Glutamatergic neuron (in vitro differentiated cells): ENCODE results near the gene DHRS1. TPM values are rescaled to one million over a fixed set of nuclear protein-coding genes. Genes with fewer than 3 reads are reported as not detected.

ENCODE experiments used
- DNase-seq: peaks from one replicate; pipeline ENCODE4 v3.0.0; 2022
- H3K27ac Mint-ChIP-seq: one replicate; pipeline ENCODE4 v1.8.0; 2020; ENCODE audit warnings: mild to moderate bottlenecking, mixed read lengths, inconsistent platforms; ENCODE audit not compliant: unreplicated experiment
- H3K27me3 Mint-ChIP-seq: one replicate; pipeline ENCODE4 v1.8.0; 2020; ENCODE audit warnings: mild to moderate bottlenecking, moderate library complexity, mixed read lengths, inconsistent platforms; ENCODE audit not compliant: unreplicated experiment
- H3K36me3 Mint-ChIP-seq: one replicate; pipeline ENCODE4 v1.8.0; 2020; ENCODE audit warnings: mild to moderate bottlenecking, mixed read lengths, inconsistent platforms; ENCODE audit not compliant: unreplicated experiment
- H3K4me1 Mint-ChIP-seq: one replicate; pipeline ENCODE4 v1.8.0; 2020; ENCODE audit warnings: mild to moderate bottlenecking, low read depth, mixed read lengths, inconsistent platforms; ENCODE audit not compliant: unreplicated experiment
- H3K4me3 Mint-ChIP-seq: one replicate; pipeline ENCODE4 v1.8.0; 2020; ENCODE audit warnings: mild to moderate bottlenecking, mixed read lengths, inconsistent platforms; ENCODE audit not compliant: unreplicated experiment
- H3K9me3 Mint-ChIP-seq: one replicate; pipeline ENCODE4 v1.8.0; 2020; ENCODE audit warnings: mild to moderate bottlenecking, moderate library complexity, mixed read lengths, inconsistent platforms; ENCODE audit not compliant: unreplicated experiment
- total RNA-seq: library from RNA; stranded (reverse); fragmentation: NEBNext Ultra II Directional; extraction: Animal tissue kit (Norgen Biotek cat#: 25700); gene quantifications from one replicate; pipeline ENCODE4 v1.2.1, GENCODE V29; 2021; ENCODE audit not compliant: unreplicated experiment
- TF ChIP-seq, protein P1 (sequence below): fragments of 200-600 bp; sonication (generic); IDR thresholded peaks from one replicate; pipeline ENCODE4 v1.5.0; 2021; ENCODE audit not compliant: partially characterized antibody, unreplicated experiment

The DHRS1 gene
- total RNA-seq, 1 donor from 2014 or later, result 25.1 TPM

GRCh38 chr14:24309538-24310264 is 10.1 kb upstream of the DHRS1 start, which contains the start of gene LTB4R2:
TSS of gene LTB4R2 (plus strand) at chr14:24310140. CDS start at chr14:24310665, 525 bp downstream.
- TF ChIP-seq, protein P1, sequence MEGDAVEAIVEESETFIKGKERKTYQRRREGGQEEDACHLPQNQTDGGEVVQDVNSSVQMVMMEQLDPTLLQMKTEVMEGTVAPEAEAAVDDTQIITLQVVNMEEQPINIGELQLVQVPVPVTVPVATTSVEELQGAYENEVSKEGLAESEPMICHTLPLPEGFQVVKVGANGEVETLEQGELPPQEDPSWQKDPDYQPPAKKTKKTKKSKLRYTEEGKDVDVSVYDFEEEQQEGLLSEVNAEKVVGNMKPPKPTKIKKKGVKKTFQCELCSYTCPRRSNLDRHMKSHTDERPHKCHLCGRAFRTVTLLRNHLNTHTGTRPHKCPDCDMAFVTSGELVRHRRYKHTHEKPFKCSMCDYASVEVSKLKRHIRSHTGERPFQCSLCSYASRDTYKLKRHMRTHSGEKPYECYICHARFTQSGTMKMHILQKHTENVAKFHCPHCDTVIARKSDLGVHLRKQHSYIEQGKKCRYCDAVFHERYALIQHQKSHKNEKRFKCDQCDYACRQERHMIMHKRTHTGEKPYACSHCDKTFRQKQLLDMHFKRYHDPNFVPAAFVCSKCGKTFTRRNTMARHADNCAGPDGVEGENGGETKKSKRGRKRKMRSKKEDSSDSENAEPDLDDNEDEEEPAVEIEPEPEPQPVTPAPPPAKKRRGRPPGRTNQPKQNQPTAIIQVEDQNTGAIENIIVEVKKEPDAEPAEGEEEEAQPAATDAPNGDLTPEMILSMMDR, result no peak
- no peak for DNase-seq
- peak within 1 kb of the TSS; percentile 73 for H3K4me3 Mint-ChIP-seq
- H3K27ac Mint-ChIP-seq, result peak within 1 kb of the TSS; percentile 48
- H3K27me3 Mint-ChIP-seq, result peaks cover 14% of the 10 kb centered on the region
- peaks cover 4% of the 10 kb centered on the region for H3K9me3 Mint-ChIP-seq
- no peaks in the 10 kb centered on the region for H3K36me3 Mint-ChIP-seq
- peaks cover 2% of the 10 kb centered on the region for H3K4me1 Mint-ChIP-seq

- Mint-ChIP-seq H3K36me3 (no peaks in the 10 kb centered on the region), H3K27me3 (peaks cover 12% of the 10 kb centered on the region), H3K27ac (no peak overlapping the region), H3K9me3 (peaks cover 4% of the 10 kb centered on the region), H3K4me3 (no peak overlapping the region), H3K4me1 (peaks cover 2% of the 10 kb centered on the region)
- DNase-seq, result no peak
- TF ChIP-seq, protein P1, result no peak
These were observed 9.0 kb upstream of the DHRS1 start for GRCh38 chr14:24308342-24309124.

GRCh38 chr14:24307575-24308341 is 8.2 kb upstream of the DHRS1 start, which contains the start of gene CIDEB:
TSS of gene CIDEB (minus strand) at chr14:24307977. CDS start at chr14:24307858, 119 bp downstream.
- no peak within 1 kb of the TSS for H3K4me3 Mint-ChIP-seq
- H3K36me3 Mint-ChIP-seq, result no peaks in the 10 kb centered on the region
- H3K9me3 Mint-ChIP-seq, result peaks cover 4% of the 10 kb centered on the region
- peaks cover 12% of the 10 kb centered on the region for H3K27me3 Mint-ChIP-seq
- H3K4me1 Mint-ChIP-seq, result peaks cover 2% of the 10 kb centered on the region
- TF ChIP-seq, protein P1, result peak; percentile 83
- H3K27ac Mint-ChIP-seq, result no peak within 1 kb of the TSS
- peak; percentile 71 for DNase-seq

- TF ChIP-seq, protein P1, result no peak
- peaks cover 2% of the 10 kb centered on the region for H3K9me3 Mint-ChIP-seq
- no peak overlapping the region for H3K4me3 Mint-ChIP-seq
- H3K27me3 Mint-ChIP-seq, result peaks cover 12% of the 10 kb centered on the region
- no peak overlapping the region for H3K27ac Mint-ChIP-seq
- DNase-seq, result no peak
- peaks cover 2% of the 10 kb centered on the region for H3K4me1 Mint-ChIP-seq
- no peaks in the 10 kb centered on the region for H3K36me3 Mint-ChIP-seq
These were observed 7.6 kb upstream of the DHRS1 start for GRCh38 chr14:24307156-24307574.
